Loucy (cell line): ENCODE data around the gene ADGRG1.

Experiments used
- H2AFZ ChIP-seq: fragments of 200-600 bp; sonication (generic); 2 replicates; pipeline ENCODE4 v1.6.0; 2016; ENCODE audit warnings: antibody characterized with exemption, mild to moderate bottlenecking, low read length, moderate library complexity
- H3F3A ChIP-seq: fragments of 200-600 bp; 2 replicates; pipeline ENCODE4 v1.6.0; 2016; ENCODE audit warnings: antibody characterized with exemption, low read depth, mild to moderate bottlenecking
- H3K27me3 ChIP-seq: fragments of 200-600 bp; sonication (generic); 2 replicates; pipeline ENCODE4 v1.6.1; 2014; ENCODE audit warnings: low read length, mild to moderate bottlenecking; ENCODE audit not compliant: insufficient read depth, poor library complexity, severe bottlenecking
- H3K36me3 ChIP-seq: fragments of 200-600 bp; sonication (generic); 2 replicates; pipeline ENCODE4 v1.6.1; 2016; ENCODE audit warnings: low read length; ENCODE audit not compliant: insufficient read depth
- H3K4me1 ChIP-seq: fragments of 200-600 bp; sonication (generic); 2 replicates; pipeline ENCODE4 v1.5.1; 2014; ENCODE audit warnings: low read length, mild to moderate bottlenecking; ENCODE audit not compliant: insufficient read depth, poor library complexity, severe bottlenecking
- H3K4me2 ChIP-seq: fragments of 200-600 bp; sonication (generic); 2 replicates; pipeline ENCODE4 v1.6.0; 2014; ENCODE audit warnings: antibody characterized with exemption, low read length, low read depth, mild to moderate bottlenecking; ENCODE audit not compliant: poor library complexity, severe bottlenecking
- H3K4me3 ChIP-seq: fragments of 200-600 bp; sonication (generic); 2 replicates; pipeline ENCODE4 v1.5.1; 2014; ENCODE audit warnings: low read length, mild to moderate bottlenecking, mixed read lengths; ENCODE audit not compliant: poor library complexity, severe bottlenecking
- H3K79me2 ChIP-seq: fragments of 200-600 bp; sonication (generic); 2 replicates; pipeline ENCODE4 v1.6.1; 2014; ENCODE audit warnings: low read length; ENCODE audit not compliant: insufficient read depth
- H3K9ac ChIP-seq: fragments of 200-600 bp; sonication (generic); 2 replicates; pipeline ENCODE4 v1.6.0; 2014; ENCODE audit warnings: mild to moderate bottlenecking, low read depth, low read length, moderate library complexity; ENCODE audit not compliant: poor library complexity, severe bottlenecking
- H3K9me2 ChIP-seq: fragments of 200-600 bp; sonication (generic); replicated peaks from 2 replicates; pipeline ENCODE4 v1.6.1; 2016; ENCODE audit warnings: low read depth, low read length, mixed read lengths
- H3K9me3 ChIP-seq: fragments of 200-600 bp; sonication (generic); 2 replicates; pipeline ENCODE4 v1.6.1; 2014; ENCODE audit warnings: mild to moderate bottlenecking, antibody characterized with exemption, low read length, low read depth; ENCODE audit not compliant: insufficient read depth
- H4K20me1 ChIP-seq: fragments of 200-600 bp; sonication (generic); 2 replicates; pipeline ENCODE4 v1.6.0; 2014; ENCODE audit warnings: antibody characterized with exemption, low read length, mild to moderate bottlenecking; ENCODE audit not compliant: insufficient read depth, poor library complexity, severe bottlenecking
- CTCF ChIP-seq: fragments of 200-600 bp; sonication (generic); conservative IDR thresholded peaks from 2 replicates; pipeline ENCODE4 v1.5.1; 2014; ENCODE audit warnings: mild to moderate bottlenecking, antibody characterized with exemption, low read length
- EZH2phosphoT487 ChIP-seq: fragments of 200-600 bp; IDR thresholded peaks from 2 replicates; pipeline ENCODE4 v1.6.1; 2018; ENCODE audit warnings: antibody characterized with exemption, mild to moderate bottlenecking, moderate library complexity, borderline replicate concordance

The ADGRG1 gene

DNA sequence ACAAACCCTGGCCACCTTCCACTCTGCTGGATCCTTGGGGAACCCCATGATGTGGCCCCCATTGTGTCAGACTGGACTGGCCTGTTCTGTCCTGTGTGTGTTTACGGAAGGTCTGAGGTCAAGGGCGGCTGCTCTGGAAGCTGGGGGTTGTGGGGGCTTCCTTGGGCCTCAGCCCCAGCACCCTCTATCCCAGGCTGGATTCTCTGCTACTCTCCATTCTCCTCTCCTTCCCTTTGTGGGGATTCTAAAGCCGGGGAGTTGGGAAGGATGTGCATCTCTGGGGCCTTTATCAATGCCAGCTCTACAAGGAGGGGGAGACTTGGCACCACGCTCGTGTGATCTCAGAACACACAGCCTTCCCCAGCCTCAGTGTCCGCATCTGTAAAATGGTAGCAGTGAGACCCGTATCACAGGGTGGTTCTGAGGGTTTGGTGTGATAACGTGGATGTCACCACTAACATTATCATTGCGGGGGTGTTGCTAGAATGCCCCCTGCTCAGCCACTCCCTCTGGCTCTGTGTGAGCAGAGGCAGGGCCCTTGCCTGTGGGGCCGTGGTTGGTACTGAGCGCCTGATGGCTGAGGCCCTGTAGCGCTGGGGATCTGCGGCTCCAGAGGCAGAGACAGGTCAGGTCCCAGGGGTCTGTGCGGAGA is 18.1 kb downstream of the ADGRG1 start:
- Histone ChIP-seq H3K4me2 (no peak overlapping the region), H3K36me3 (no peaks in the 10 kb centered on the region), H3K9ac (no peak overlapping the region)

DNA sequence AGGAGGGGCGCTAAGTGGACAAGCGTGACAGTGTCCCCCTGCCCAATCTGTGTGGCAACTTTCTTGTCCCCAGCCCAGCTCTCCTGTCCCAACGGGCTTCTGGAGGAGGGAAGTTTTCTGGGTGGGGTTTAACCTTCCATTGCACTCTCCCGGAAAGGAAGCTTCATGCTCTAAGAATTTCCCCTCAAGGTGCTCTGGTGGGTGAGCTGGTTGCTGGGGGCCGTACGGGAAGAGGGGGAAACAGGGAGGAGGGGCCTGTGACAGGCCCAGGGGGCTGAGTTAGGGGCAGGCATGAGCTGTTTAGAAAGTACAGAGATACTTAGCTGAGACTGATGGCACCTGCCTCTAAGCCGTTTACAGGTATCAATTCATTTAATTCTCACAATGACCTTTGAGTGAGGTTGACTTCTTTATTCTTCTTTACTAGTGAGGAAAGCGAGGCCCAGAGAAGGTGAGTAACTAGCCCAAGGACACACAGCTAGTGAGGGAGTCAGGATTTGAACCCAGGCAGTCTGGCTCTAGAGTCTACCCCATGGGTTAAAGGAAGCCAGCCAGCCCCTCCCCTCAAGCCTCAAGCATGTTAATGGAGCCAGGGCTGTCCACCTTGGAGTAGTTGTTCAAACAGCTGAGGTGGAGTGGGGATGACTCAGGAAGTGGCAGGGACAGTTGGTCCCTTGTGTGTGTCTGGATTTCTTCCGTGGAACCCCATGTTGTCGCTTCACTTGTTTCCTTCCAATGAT is 18.9 kb downstream of the ADGRG1 start:
- 0 out of 2 replicates have a peak, but pooled peaks cover 3% of the 10 kb centered on the region for H3F3A ChIP-seq
- H3K36me3 ChIP-seq: no peaks in the 10 kb centered on the region
- H3K79me2 ChIP-seq: no peaks in the 10 kb centered on the region
- H3K4me2 ChIP-seq: peak overlapping the region; percentile 6
- no peaks in the 10 kb centered on the region for H3K9me2 ChIP-seq
- TF ChIP-seq EZH2phosphoT487 (no peak), CTCF (no peak)
- no peaks in the 10 kb centered on the region for H3K27me3 ChIP-seq
- no peak overlapping the region for H2AFZ ChIP-seq
- no peak overlapping the region for H3K4me3 ChIP-seq
- no peaks in the 10 kb centered on the region for H3K9me3 ChIP-seq
- H4K20me1 ChIP-seq: no peaks in the 10 kb centered on the region
- H3K9ac ChIP-seq: peak overlapping the region; percentile 25
- peaks cover 67% of the 10 kb centered on the region for H3K4me1 ChIP-seq

More for the DNA sequence above, 18.1 kb downstream of the ADGRG1 start:
- H4K20me1 ChIP-seq: no peaks in the 10 kb centered on the region
- H3F3A ChIP-seq: 0 out of 2 replicates have a peak, but pooled peaks cover 3% of the 10 kb centered on the region
- H3K27me3 ChIP-seq: no peaks in the 10 kb centered on the region
- no peaks in the 10 kb centered on the region for H3K79me2 ChIP-seq
- no peaks in the 10 kb centered on the region for H3K9me3 ChIP-seq
- peaks cover 61% of the 10 kb centered on the region for H3K4me1 ChIP-seq
- no peak overlapping the region for H3K4me3 ChIP-seq
- H3K9me2 ChIP-seq: no peaks in the 10 kb centered on the region
- no peak for TF ChIP-seq EZH2phosphoT487
- TF ChIP-seq CTCF: no peak
- H2AFZ ChIP-seq: no peak overlapping the region

GRCh38 chr16:57648125-57648524 is 19.7 kb downstream of the ADGRG1 start:
- Histone ChIP-seq H3K9ac (peak overlapping the region; percentile 25), H3K36me3 (no peaks in the 10 kb centered on the region), H3K9me3 (no peaks in the 10 kb centered on the region), H3K27me3 (no peaks in the 10 kb centered on the region), H4K20me1 (no peaks in the 10 kb centered on the region), H3K4me1 (peaks cover 62% of the 10 kb centered on the region), H3F3A (0 out of 2 replicates have a peak, but pooled peaks cover 3% of the 10 kb centered on the region), H3K4me3 (no peak overlapping the region), H3K79me2 (no peaks in the 10 kb centered on the region), H3K4me2 (peak overlapping the region; percentile 6), H2AFZ (no peak overlapping the region), H3K9me2 (no peaks in the 10 kb centered on the region)
- no peak for TF ChIP-seq CTCF
- no peak for TF ChIP-seq EZH2phosphoT487
